Stimulated activated CD8-positive, alpha-beta memory T cell treated with anti-CD3 and anti-CD28 coated beads, Interleukin-7, amount 100 ng/mL, for 1 hour (primary cell): ENCODE measurements around the gene CPOX.

ENCODE experiments used
- DNase-seq, 2 donors: peaks; one replicate each; pipeline ENCODE4 v3.0.0-alpha.2; 2020; ENCODE audit warnings: low read depth in 2 of 2

Gene CPOX

GRCh38 chr3:98596087-98596486 lies 2.7 kb upstream of the CPOX start:
- DNase-seq = no peak

GRCh38 chr3:98594628-98595324 lies 1.4 kb upstream of the CPOX start:
- DNase-seq = no peak

GRCh38 chr3:98592345-98592935 lies 971 bp downstream of the CPOX start:
- DNase-seq = no peak

GRCh38 chr3:98589331-98590036 lies 3.9 kb downstream of the CPOX start:
- no peak for DNase-seq

- no peak for DNase-seq
Observed at GRCh38 chr3:98588065-98588464, 5.3 kb downstream of the CPOX start.

- no peak for DNase-seq
Observed at GRCh38 chr3:98587654-98588053, 5.8 kb downstream of the CPOX start.

GRCh38 chr3:98584547-98584946 lies 8.9 kb downstream of the CPOX start:
- DNase-seq = no peak

GRCh38 chr3:98583766-98584165 lies 9.6 kb downstream of the CPOX start:
- no peak for DNase-seq

GRCh38 chr3:98582042-98582441 lies 11.4 kb downstream of the CPOX start:
- DNase-seq = no peak

- no peak for DNase-seq
Observed at GRCh38 chr3:98581474-98581873, 11.9 kb downstream of the CPOX start.

- no peak for DNase-seq
Observed at GRCh38 chr3:98580401-98581386, 12.7 kb downstream of the CPOX start.

- DNase-seq = no peak
Observed at GRCh38 chr3:98577178-98577895, 16.1 kb downstream of the CPOX start.

GRCh38 chr3:98574132-98574531 lies 19.3 kb downstream of the CPOX start:
- no peak for DNase-seq

GRCh38 chr3:98573181-98573728 lies 20.2 kb downstream of the CPOX start:
- no peak for DNase-seq

GRCh38 chr3:98568402-98568801 lies 25.0 kb downstream of the CPOX start:
- no peak for DNase-seq

GRCh38 chr3:98567666-98568270 lies 25.6 kb downstream of the CPOX start:
- no peak for DNase-seq

- DNase-seq = no peak
Observed at GRCh38 chr3:98565843-98566242, 27.6 kb downstream of the CPOX start.

GRCh38 chr3:98565237-98565643 lies 28.2 kb downstream of the CPOX start:
- DNase-seq = no peak

- no peak for DNase-seq
Observed at GRCh38 chr3:98564282-98565005, 29.0 kb downstream of the CPOX start.
